ENCODE data around the gene ARMC5. TPM values are rescaled to one million over a fixed set of nuclear protein-coding genes. Genes with fewer than 3 reads are reported as not detected.

ARMC5 gene
- total and polyA plus RNA-seq, 10 of the 15 experiments (the other 5 are each of a cell fraction or from before 2014, with no cell fraction given) = 0.06 to 13.2 (median 5.6) TPM

GRCh38 chr16:31459687-31460581 lies 633 bp downstream of the ARMC5 start:
- POLR2A ChIA-PET = interaction anchor here (0.6 to 4.0 kb wide), 14 partner anchors 41 to 465 kb away, joined by 3 to 20 read pairs (median 4); partner anchors contain the start of genes FUS, KAT8, RUSF1 and ZNF267
- no TSS peak for BruUV-seq (replicated peaks)
- Histone ChIP-seq H3K4me1 (ENCODE audit: control insufficient read depth, insufficient read depth, low read length) (peaks cover 16% of the 10 kb centered on the region), H3K36me3 (ENCODE audit: control insufficient read depth in 2 of 2, insufficient read depth in 2 of 2, low read length in 1 of 2) (peaks cover 0 to 18% of the 10 kb centered on the region in 2 experiments; a peak in 3 of 4 replicates), H2AFZ (ENCODE audit: control insufficient read depth, low read depth, low read length) (peak overlapping the region; percentile 98), H3K27me3 (replicated peaks in 1 of 2; ENCODE audit: control insufficient read depth in 2 of 2, insufficient read depth in 2 of 2, low read length in 1 of 2) (no peaks in the 10 kb centered on the region), H3K4me2 (ENCODE audit: control insufficient read depth, insufficient read depth) (peak overlapping the region; percentile 84), H3K9me3 (replicated peaks; ENCODE audit: control insufficient read depth, insufficient read depth, low read length) (no peaks in the 10 kb centered on the region), H3K27ac (ENCODE audit: control insufficient read depth, insufficient read depth) (peak overlapping the region; percentile 100), H3K4me3 (peak overlapping the region; percentile 95), H4K20me1 (ENCODE audit: control insufficient read depth, insufficient read depth) (peaks cover 7% of the 10 kb centered on the region; the same call in 1 of the 2 replicates), H3K79me2 (ENCODE audit: control insufficient read depth, insufficient read depth, low read length) (peaks cover 46% of the 10 kb centered on the region), H3K9ac (ENCODE audit: control insufficient read depth, insufficient read depth, low read length) (peak overlapping the region; percentile 96)
- RAD21 ChIA-PET (ENCODE audit: unreplicated experiment) = interaction anchor here (0.6 to 4.0 kb wide), 18 partner anchors 14 to 506 kb away, joined by 3 to 21 read pairs (median 3); partner anchors contain the start of genes FUS, ITGAX, RUSF1 and ZNF646
- TF ChIP-seq CBX5 (IDR thresholded peaks at IDR 0.05; ENCODE audit: low read depth) (no peak), USF1 (IDR thresholded peaks at IDR 0.05; ENCODE audit: borderline replicate concordance, extremely low read length, insufficient read depth, low read depth, low read length) (peak; percentile 19), RELA (IDR thresholded peaks at IDR 0.05; ENCODE audit: borderline replicate concordance, partially characterized antibody) (peak; percentile 29), BACH1 (IDR thresholded peaks at IDR 0.05; ENCODE audit: borderline replicate concordance) (0 out of 2 replicates have a peak, but pooled peaks have one; percentile 56), ATF7 (IDR thresholded peaks at IDR 0.05; ENCODE audit: low read depth) (peak; percentile 67), SRF (IDR thresholded peaks at IDR 0.05; ENCODE audit: low read depth in 2 of 2, low read length in 2 of 2) (no peak), POLR2AphosphoS2 (IDR thresholded peaks at IDR 0.05; ENCODE audit: low read depth, low read length) (peak; percentile 63; the same call in 1 of the 2 replicates), DPF2 (IDR thresholded peaks at IDR 0.05) (no peak), CREM (IDR thresholded peaks at IDR 0.05; ENCODE audit: low read depth) (peak; percentile 74), TARDBP (IDR thresholded peaks at IDR 0.05; ENCODE audit: borderline replicate concordance) (no peak), E4F1 (IDR thresholded peaks at IDR 0.05; ENCODE audit: borderline replicate concordance, partially characterized antibody) (peak; percentile 17), SUPT20H (IDR thresholded peaks at IDR 0.05; ENCODE audit: borderline replicate concordance, control insufficient read depth, low read depth, low read length) (no peak), NRF1 (conservative IDR thresholded peaks at IDR 0.05; ENCODE audit: low read depth, low read length) (peak; percentile 92), CHD1 (IDR thresholded peaks at IDR 0.05; ENCODE audit: low read depth, low read length) (0 out of 2 replicates have a peak, but pooled peaks have one; percentile 54)
- WGBS (ENCODE audit: insufficient coverage, insufficient replicate concordance, low lambda C conversion rate, missing lambda C conversion rate) = under 1% methylated on average over 53 of the region's 61 CpGs
- FAIRE-seq (no peak), ATAC-seq (peak; percentile 81), DNase-seq (ENCODE audit: low read depth, low spot score) (peak; percentile 96)
- CTCF ChIA-PET = interaction anchor here (0.8 to 7.0 kb wide), 47 partner anchors 8 to 506 kb away, joined by 3 to 71 read pairs (median 4); partner anchors contain the start of genes PYCARD, RUSF1, TGFB1I1 and ZNF267
- intact Hi-C loops (cut with micrococcal nuclease; ENCODE audit: unreplicated experiment) (loop anchor here (1.0 to 5.0 kb wide), 4 partner anchors 18 to 408 kb away; partner anchors contain the start of genes RUSF1 and ZNF843), in situ Hi-C loops (cut with MboI) (loop anchor here (5.0 kb wide), 2 partner anchors 237 to 407 kb away; no protein-coding TSS in a partner anchor)
- SMC1A ChIA-PET (ENCODE audit: uncharacterized antibody, unreplicated experiment) = interaction anchor here (0.9 to 4.1 kb wide), 18 partner anchors 14 to 506 kb away, joined by 3 to 26 read pairs (median 4); partner anchors contain the start of genes ZNF267, ZNF646 and ZNF668

Measured in GM12878 (cell line).